GM12872 (cell line): ENCODE data around the gene CNOT4.

Experiments
- CTCF ChIP-seq: IDR thresholded peaks from 3 replicates; pipeline ENCODE4 v1.5.1; 2011; ENCODE audit warnings: low read depth, mild to moderate bottlenecking, low read length, moderate library complexity; ENCODE audit not compliant: insufficient read depth

The CNOT4 gene

GRCh38 chr7:135372222-135372621 is 137.7 kb downstream of the CNOT4 start:
- no peak for TF ChIP-seq CTCF

- TF ChIP-seq CTCF, result no peak
These were observed 139.2 kb downstream of the CNOT4 start for GRCh38 chr7:135370656-135371055.

- TF ChIP-seq CTCF, result no peak
These were observed 140.5 kb downstream of the CNOT4 start for GRCh38 chr7:135369405-135369804.

- no peak for TF ChIP-seq CTCF
These were observed 141.3 kb downstream of the CNOT4 start for GRCh38 chr7:135368416-135369186.

- TF ChIP-seq CTCF, result no peak
These were observed 142.9 kb downstream of the CNOT4 start for GRCh38 chr7:135366843-135367508.

GRCh38 chr7:135365721-135366120 is 144.2 kb downstream of the CNOT4 start:
- no peak for TF ChIP-seq CTCF

GRCh38 chr7:135364206-135364605 is 145.7 kb downstream of the CNOT4 start:
- no peak for TF ChIP-seq CTCF
